NCI-H2107 treated with DMSO at 0.1 percent for 48 hours (cell line): Measurements from ENCODE around the gene PRG2.

ENCODE experiments used
- DNase-seq: peaks from one replicate; lab custom pipeline; 2025; ENCODE audit not compliant: unreplicated experiment; lab: John Stamatoyannopoulos, UW

The PRG2 gene

GRCh38 chr11:57397394-57397990 lies 7.0 kb upstream of the PRG2 start:
- DNase-seq, result no peak

- DNase-seq, result no peak
These were observed 6.3 kb upstream of the PRG2 start for GRCh38 chr11:57396744-57397143.

DNA sequence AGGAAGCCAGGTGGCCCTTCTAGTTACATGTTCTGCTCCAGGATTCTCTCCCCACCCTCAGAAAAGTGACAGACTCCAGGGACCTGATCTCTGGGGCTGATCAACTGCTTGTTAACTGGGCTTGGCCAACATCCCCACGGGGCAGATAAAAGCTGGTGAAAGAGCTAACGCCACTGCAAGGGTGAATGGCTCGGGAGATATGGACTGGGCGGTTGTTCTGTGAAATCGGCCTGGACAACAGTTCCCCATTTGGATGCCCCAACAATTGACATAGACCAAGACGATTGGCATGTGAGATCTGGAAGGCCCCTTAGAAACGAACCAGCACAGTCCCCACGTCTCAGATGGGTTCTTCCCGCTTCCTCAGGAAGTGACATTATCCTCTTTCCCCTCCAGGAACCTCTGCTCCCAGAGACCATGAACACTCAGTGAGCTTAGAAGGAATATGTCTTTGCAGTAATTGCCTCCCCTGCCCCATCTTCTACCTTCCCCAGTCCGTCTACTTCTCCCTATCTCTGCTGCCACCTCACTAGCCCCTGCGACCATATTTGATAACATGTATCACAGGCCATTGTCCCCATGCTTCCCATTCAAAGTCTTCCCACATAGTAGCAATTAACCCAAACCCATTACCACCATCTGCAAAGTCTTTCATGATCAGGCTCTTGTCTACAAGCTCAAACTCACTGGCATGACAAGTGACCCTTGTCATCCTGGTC lies 5.6 kb upstream of the PRG2 start:
- DNase-seq, result no peak

- DNase-seq, result no peak
These were observed 3.9 kb upstream of the PRG2 start for GRCh38 chr11:57394203-57394965.

DNA sequence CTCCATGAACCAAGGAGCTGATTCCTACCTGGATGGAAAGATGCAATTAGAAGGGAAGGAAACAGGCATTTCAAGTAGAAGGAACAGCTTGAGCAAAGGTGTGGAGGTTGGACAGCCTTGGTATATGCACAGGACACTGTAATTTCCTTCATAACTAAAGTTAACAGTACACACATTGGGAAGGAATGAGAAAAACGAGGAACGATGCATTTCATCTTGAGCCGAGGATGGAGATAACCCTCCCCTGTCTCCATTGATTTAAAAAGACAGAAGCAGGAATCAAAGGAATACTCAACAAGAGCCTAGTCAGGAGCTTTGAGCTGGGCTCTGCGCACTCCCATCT lies 2.3 kb upstream of the PRG2 start:
- no peak for DNase-seq

GRCh38 chr11:57392066-57392762 lies 1.8 kb upstream of the PRG2 start:
- no peak for DNase-seq

- DNase-seq, result no peak
These were observed 1.1 kb upstream of the PRG2 start for GRCh38 chr11:57391539-57391938.

- no peak for DNase-seq
These were observed 661 bp upstream of the PRG2 start for GRCh38 chr11:57391111-57391510.

- DNase-seq, result no peak
These were observed 3.0 kb downstream of the PRG2 start for GRCh38 chr11:57387289-57388030.

DNA sequence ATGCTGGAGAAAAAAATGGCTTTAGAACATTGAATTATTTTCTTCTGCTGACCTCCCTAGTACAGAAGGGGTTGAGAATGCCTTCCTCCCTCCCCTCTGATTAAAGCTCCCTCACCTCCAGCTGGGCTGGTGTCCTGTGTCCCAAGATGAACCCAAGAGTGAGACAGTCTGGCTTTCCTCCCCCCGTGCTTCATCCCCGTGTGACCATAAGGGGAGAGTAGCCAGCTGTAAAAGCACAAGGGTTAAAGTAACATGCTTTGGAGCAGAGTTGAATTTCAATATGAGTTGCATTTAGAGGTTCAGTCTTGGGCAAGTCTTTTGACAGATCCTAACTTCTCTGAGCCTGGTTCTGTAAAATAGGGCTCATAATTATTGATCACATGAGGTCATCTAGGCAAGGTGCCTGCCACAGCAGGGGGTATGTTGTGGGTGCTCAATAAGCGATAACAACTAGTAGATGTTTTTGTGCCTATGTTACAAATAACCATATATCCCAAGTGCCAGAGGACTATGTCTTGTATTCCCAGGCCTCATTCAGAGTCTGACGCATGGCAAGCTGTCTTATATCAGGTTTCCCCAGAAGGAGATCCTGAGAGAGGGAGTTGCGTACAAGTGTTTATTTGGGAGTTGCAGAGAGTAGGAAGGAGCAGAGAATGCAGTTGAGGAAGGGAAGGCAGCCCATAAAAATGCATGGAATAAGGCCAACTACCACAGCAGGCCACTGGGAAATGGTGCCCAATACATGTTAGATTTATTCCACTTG lies 4.1 kb downstream of the PRG2 start:
- no peak for DNase-seq

DNA sequence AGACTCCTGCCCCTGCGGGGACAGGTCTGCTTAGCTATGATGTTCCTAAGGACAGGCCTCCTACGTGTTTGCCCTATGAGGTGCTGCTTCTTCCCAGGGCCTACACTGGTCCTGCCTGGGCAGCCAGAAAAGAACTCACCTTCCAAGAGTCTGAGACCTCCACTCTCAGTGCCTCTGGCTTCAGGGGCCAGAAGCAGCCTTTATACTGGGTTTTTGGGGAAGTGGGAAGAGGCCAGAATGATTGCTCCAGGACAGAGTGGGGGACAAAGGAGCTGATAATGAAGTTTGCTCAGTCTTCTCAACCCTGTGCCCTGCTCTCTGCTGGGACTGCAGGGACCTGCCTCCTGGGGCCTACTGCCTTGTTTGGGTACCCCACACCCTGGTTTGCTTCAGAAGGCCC lies 9.5 kb downstream of the PRG2 start, which contains the start of gene PRG3:
Gene PRG3, minus strand, starts transcription at position 176 of the 400 bp plus-strand sequence. CDS start 442 bp downstream, outside the sequence.
- no peak for DNase-seq

- DNase-seq, result no peak
These were observed 10.7 kb downstream of the PRG2 start for GRCh38 chr11:57379732-57380131.

GRCh38 chr11:57378186-57378585 lies 12.3 kb downstream of the PRG2 start:
- no peak for DNase-seq

GRCh38 chr11:57377107-57377506 lies 13.3 kb downstream of the PRG2 start:
- DNase-seq, result no peak

- DNase-seq, result no peak
These were observed 14.1 kb downstream of the PRG2 start for GRCh38 chr11:57376095-57377090.

DNA sequence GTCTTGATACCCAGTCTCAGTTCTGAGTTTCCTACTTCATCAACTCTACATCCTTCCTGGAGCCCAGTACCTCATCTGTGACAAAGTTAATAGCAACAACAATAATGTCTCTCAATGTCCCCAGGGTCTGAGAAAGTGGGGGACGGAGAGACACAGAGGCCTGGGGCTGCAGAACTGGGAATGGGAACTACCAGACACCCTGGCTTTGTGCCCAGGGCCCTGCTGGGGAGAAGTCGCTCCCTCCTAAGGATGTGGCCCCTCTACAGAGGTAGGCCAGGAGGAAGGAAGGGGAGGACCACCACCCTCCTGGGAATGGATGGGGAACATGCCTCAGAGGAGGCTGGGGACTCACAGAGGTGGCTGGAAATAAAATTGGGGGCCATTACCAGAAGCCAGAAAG lies 15.0 kb downstream of the PRG2 start:
- DNase-seq, result no peak

DNA sequence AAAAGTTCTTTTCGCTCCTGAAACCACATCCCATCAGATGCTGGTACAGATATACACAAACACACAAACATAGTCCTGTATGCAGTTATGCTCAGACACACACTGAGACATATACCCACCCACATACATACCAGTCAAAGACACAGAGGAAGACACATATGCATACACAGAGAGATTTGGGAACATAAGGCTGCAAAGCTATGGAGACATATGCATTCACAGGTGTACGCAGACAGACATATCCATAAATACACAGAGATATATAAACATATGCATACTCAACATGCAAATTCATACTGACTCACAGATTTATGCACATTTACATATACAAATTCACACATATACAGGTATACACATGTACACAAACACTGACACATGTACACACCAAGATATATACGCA lies 15.5 kb downstream of the PRG2 start:
- no peak for DNase-seq

DNA sequence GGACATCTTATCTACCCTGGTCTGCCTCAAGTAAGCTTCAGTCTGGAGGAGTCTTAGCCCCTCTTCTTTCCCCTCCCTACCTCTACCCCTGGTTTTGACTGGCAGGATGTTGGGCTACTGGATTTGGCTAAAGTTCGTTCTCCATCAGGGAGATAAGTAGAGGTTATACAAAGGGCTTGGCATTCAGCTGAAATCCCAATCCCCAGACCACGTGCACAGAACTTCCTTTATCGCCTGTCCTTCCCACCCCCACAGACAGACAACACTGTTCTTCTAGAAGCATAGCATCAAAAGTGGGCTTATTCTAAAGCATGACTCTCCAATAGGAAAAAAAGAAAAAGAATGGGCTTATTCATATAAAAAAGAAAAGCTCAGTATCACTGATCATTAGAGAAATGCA lies 17.3 kb downstream of the PRG2 start:
- no peak for DNase-seq

DNA sequence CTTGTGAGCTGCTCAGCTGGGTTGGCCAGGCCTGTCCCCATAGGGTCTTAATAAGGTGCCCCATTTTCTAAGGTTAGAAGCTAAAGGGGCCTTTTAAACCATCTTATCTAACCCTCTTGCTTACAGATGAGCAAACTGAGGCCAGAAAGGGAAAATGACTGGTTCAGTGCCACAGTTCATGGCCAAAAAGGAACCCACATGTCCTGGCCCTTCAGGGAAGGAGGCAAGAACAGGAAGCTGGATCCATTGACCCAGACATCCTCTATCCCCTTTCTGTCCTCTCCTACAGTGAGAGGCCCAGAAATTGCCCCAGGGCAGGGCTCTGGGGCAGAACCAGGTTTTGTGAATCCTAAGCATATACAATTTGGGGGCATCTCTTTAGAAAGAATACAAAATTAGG lies 19.5 kb downstream of the PRG2 start:
- no peak for DNase-seq
